AG09309 (cell line): ENCODE measurements around the gene ZNF660.
"Not testable (repeated sequence)": the region's sequence is repeated elsewhere in the genome, so short reads cannot be mapped to it uniquely, and the experiment has no call there.

ENCODE experiments used
- DNase-seq: peaks from one replicate; pipeline ENCODE4 v3.0.0-alpha.2; 2010; ENCODE audit warnings: low read depth
- H3K4me3 ChIP-seq: 2 replicates; pipeline ENCODE4 v1.5.1; 2011; ENCODE audit warnings: mild to moderate bottlenecking, low read depth, low read length, moderate library complexity; ENCODE audit not compliant: control insufficient read depth
- TF ChIP-seq, protein P1 (sequence below): IDR thresholded peaks from 2 replicates; pipeline ENCODE4 v1.5.1; 2011; ENCODE audit warnings: mild to moderate bottlenecking, low read depth, low read length, inconsistent platforms; ENCODE audit not compliant: insufficient read depth, control insufficient read depth; ENCODE audit errors: missing control alignments

The ZNF660 gene

GRCh38 chr3:44584646-44585501 lies at the start of gene ZNF660:
ZNF660 (plus strand) TSS chr3:44584964; CDS start chr3:44594194, 9,230 bp downstream.
- peak; percentile 8 for DNase-seq
- peak within 1 kb of the TSS; percentile 52 for H3K4me3 ChIP-seq

GRCh38 chr3:44535364-44535763 lies 49.4 kb upstream of the ZNF660 start:
- no peak for DNase-seq

More at GRCh38 chr3:44584646-44585501, at the start of gene ZNF660:
- TF ChIP-seq, protein P1, sequence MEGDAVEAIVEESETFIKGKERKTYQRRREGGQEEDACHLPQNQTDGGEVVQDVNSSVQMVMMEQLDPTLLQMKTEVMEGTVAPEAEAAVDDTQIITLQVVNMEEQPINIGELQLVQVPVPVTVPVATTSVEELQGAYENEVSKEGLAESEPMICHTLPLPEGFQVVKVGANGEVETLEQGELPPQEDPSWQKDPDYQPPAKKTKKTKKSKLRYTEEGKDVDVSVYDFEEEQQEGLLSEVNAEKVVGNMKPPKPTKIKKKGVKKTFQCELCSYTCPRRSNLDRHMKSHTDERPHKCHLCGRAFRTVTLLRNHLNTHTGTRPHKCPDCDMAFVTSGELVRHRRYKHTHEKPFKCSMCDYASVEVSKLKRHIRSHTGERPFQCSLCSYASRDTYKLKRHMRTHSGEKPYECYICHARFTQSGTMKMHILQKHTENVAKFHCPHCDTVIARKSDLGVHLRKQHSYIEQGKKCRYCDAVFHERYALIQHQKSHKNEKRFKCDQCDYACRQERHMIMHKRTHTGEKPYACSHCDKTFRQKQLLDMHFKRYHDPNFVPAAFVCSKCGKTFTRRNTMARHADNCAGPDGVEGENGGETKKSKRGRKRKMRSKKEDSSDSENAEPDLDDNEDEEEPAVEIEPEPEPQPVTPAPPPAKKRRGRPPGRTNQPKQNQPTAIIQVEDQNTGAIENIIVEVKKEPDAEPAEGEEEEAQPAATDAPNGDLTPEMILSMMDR: no peak

GRCh38 chr3:44544811-44545210 lies 40.0 kb upstream of the ZNF660 start:
- not testable (repeated sequence) for DNase-seq, H3K4me3 ChIP-seq

More at GRCh38 chr3:44535364-44535763, 49.4 kb upstream of the ZNF660 start:
- H3K4me3 ChIP-seq: no peak overlapping the region
- TF ChIP-seq, protein P1: no peak

DNA sequence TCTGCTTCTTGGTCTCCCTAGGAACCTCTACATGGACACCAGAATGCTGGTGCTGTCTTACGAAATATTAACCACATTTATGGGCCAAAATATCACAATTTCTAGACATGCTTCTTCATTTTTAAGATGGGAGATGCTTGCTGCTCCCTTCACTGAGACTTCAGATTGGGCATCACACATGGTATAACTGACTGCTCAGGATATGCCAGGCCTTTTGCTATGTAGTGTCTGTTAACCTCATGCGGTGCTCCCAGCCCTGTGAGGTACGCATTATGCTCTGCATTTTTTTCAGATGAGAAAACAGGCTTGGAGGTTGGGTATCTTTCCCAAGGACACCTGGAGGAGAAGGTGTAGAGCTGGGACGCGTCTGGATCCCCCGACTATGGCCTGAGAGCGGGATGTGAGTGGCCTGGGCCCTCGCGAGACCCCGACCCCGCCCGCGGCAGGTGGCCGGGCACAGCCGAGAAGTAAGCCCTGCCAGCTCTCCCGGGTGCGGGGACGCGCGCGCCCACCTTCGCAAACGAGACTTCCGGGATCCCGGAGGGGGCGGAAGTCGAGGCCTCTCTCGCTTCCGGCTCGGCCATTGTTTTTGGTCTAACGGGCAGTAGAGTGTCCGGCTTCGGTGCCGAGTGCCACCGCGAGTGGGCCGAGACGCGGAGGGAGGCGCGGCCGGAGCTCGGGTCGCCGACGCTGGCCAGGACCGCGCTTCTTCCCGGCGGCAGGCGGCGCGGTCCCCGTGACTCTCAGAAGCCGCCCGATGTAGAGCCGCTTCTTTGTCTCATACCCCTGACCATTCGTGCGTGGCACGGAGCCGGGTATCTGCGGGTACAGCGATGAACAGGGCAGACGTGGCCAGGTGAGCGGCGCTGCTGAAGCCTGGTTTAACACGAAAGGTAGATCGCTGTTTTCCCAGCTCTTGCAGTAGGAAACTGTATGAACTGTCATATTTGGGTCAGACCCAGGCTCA lies 29.9 kb upstream of the ZNF660 start, which contains the start of gene ZKSCAN7:
Gene ZKSCAN7 (plus strand): TSS at position 568 of the 967 bp plus-strand sequence. CDS start 1,855 bp downstream, outside the sequence.
- no peak for DNase-seq
- peak within 1 kb of the TSS; percentile 56 for H3K4me3 ChIP-seq
- TF ChIP-seq, protein P1: no peak

DNA sequence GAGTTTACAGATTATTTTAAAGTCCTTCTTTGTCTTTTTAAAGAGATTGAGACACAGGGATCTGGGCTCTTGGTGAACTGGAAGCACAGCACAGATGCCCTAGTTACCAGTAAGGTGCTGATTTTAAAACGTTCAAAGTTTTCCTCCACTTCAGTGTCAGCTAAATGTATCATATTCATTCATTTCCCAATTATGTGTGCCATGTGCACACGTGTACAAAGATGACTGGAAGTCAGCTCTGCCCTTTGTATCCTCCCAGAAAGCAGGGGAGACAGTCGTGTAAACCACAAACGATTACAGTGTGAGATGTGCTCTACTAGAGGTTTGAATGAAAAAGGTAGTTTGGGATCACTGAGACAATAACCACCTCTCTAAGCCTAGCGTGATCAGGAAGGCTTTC lies 29.0 kb upstream of the ZNF660 start:
- peak overlapping the region; percentile 56 for H3K4me3 ChIP-seq
- TF ChIP-seq, protein P1: no peak

DNA sequence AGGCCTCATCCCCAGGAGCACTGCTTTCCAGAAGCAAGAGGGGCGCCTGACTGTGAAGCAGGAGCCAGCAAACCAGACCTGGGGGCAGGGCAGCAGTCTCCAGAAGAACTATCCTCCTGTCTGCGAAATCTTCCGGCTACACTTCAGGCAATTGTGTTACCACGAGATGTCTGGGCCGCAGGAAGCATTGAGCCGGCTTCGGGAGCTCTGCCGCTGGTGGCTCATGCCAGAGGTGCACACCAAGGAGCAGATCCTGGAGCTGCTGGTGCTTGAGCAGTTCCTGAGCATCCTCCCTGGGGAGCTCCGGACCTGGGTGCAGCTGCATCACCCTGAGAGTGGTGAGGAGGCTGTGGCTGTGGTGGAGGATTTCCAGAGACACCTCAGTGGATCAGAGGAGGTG lies 27.7 kb upstream of the ZNF660 start:
- no peak overlapping the region for H3K4me3 ChIP-seq
- no peak for DNase-seq
- TF ChIP-seq, protein P1: no peak

More for the DNA sequence above, 29.0 kb upstream of the ZNF660 start:
- no peak for DNase-seq
